Lung (tissue), 12 donors: ENCODE data around the gene CLASRP. TPM values are rescaled to one million over a fixed set of nuclear protein-coding genes. Genes with fewer than 3 reads are reported as not detected.

Experiments
- ATAC-seq: fragments of 200-7000 bp; cut with Tn5 transposase; one replicate; pipeline ENCODE4 v1.9.1; 2020; ENCODE audit warnings: moderate number of reproducible peaks; ENCODE audit not compliant: insufficient read depth, low FRiP score
- DNase-seq, 3 donors: peaks; one replicate each; pipeline ENCODE4 v3.0.0-alpha.2; 2013 to 2017
- H3K27ac ChIP-seq, 2 donors: one replicate each; pipeline ENCODE4 v1.5.1; 2013; ENCODE audit warnings: mild to moderate bottlenecking in 2 of 2, moderate library complexity in 2 of 2, control low read depth in 1 of 2, inconsistent platforms in 1 of 2, low read depth in 1 of 2, low read length in 1 of 2
- H3K27me3 ChIP-seq, 3 donors: one replicate each; pipeline ENCODE4 v1.5.1; 2013; ENCODE audit warnings: low read length in 2 of 3; ENCODE audit not compliant: control insufficient read depth in 3 of 3, insufficient read depth in 3 of 3
- H3K36me3 ChIP-seq, 4 donors: one replicate each; pipeline ENCODE4 v1.5.1; 2013; ENCODE audit warnings: low read length in 4 of 4, mild to moderate bottlenecking in 1 of 4, moderate library complexity in 1 of 4; ENCODE audit not compliant: control insufficient read depth in 4 of 4, insufficient read depth in 4 of 4
- H3K4me1 ChIP-seq, 5 donors: one replicate each; pipeline ENCODE4 v1.5.1; 2013; ENCODE audit warnings: low read length in 5 of 5, mild to moderate bottlenecking in 2 of 5, moderate library complexity in 1 of 5; ENCODE audit not compliant: control insufficient read depth in 5 of 5, insufficient read depth in 5 of 5
- H3K4me3 ChIP-seq: one replicate; pipeline ENCODE4 v1.5.1; 2013; ENCODE audit warnings: mild to moderate bottlenecking, control low read depth, moderate library complexity
- H3K9ac ChIP-seq, 2 donors: one replicate each; pipeline ENCODE4 v1.5.1; 2013; ENCODE audit warnings: low read length in 2 of 2, control low read depth in 1 of 2; ENCODE audit not compliant: insufficient read depth in 1 of 2
- H3K9me3 ChIP-seq, 4 donors: one replicate each; pipeline ENCODE4 v1.5.1; 2013; ENCODE audit warnings: low read length in 3 of 4, mild to moderate bottlenecking in 1 of 4, moderate library complexity in 1 of 4; ENCODE audit not compliant: control insufficient read depth in 4 of 4, insufficient read depth in 3 of 4
- WGBS, 2 donors: extraction: QIAGEN DNeasy Blood & Tissue Kit; methylation state at CpG; one replicate each; pipeline ENCODE4 v1.1.7; 2013; 5-methylcytosine and 5-hydroxymethylcytosine counted together
- polyA plus RNA-seq, 2 donors: library from polyadenylated mRNA; stranded (reverse); fragments of 200-250 nt; gene quantifications; one replicate each; pipeline ENCODE4 v1.2.1, GENCODE V29; 2013
- total RNA-seq, 2 donors: library from RNA; depleted of rRNA in 1 of 2; stranded (reverse); fragments of >200 nt in 1 of 2; gene quantifications; one replicate each; pipeline ENCODE4 v1.2.1, GENCODE V29; 2014 to 2021
- TF ChIP-seq, protein P1 (sequence below): IDR thresholded peaks from 2 replicates; pipeline ENCODE4 v1.5.1; 2012; ENCODE audit warnings: mild to moderate bottlenecking; ENCODE audit errors: control extremely low read depth, extremely low read depth
- donor health status: control.
- donor health status: control.
- donor health status: Bipolar disorder and iron deficiency.
- donor health status: healthy.
- donor health status: DM: yes; HTN: yes; CAD: no.

Gene CLASRP
- total and polyA plus RNA-seq, 4 donors, result 23.9 to 107 (median 57.6) TPM

DNA sequence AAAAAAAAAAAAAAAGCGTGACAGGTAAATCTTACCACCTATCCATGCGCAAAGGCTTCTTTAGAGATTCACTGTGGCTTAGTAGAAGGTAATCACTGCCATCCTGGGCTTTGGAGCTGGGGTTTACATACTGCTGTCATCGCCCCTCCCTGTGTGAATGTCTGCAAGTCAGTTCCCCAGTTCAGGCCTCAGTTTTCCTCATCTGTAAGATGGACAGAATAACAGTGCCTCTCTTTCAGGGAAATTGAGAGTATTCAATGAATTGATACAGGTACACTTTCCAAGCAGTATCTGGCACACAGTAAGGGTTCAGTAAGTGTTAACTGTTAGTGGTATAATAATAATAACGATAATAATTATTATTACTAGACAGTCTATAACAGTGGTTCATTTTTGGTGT lies 35.4 kb upstream of the CLASRP start:
- H3K27ac ChIP-seq, result no peak overlapping the region
- peaks cover 0 to 15% (median 0%) of the 10 kb centered on the region in 4 donors for H3K36me3 ChIP-seq
- 95 to 99% methylated on average over 4 of the region's 4 CpGs for WGBS, 2 donors
- DNase-seq, result no peak
- H3K9ac ChIP-seq, result no peak overlapping the region
- H3K27me3 ChIP-seq, result no peaks in the 10 kb centered on the region
- H3K4me3 ChIP-seq, result no peak overlapping the region
- no peak for ATAC-seq
- H3K4me1 ChIP-seq, result peaks cover 0 to 7% (median 4%) of the 10 kb centered on the region in 5 donors
- TF ChIP-seq, protein P1, sequence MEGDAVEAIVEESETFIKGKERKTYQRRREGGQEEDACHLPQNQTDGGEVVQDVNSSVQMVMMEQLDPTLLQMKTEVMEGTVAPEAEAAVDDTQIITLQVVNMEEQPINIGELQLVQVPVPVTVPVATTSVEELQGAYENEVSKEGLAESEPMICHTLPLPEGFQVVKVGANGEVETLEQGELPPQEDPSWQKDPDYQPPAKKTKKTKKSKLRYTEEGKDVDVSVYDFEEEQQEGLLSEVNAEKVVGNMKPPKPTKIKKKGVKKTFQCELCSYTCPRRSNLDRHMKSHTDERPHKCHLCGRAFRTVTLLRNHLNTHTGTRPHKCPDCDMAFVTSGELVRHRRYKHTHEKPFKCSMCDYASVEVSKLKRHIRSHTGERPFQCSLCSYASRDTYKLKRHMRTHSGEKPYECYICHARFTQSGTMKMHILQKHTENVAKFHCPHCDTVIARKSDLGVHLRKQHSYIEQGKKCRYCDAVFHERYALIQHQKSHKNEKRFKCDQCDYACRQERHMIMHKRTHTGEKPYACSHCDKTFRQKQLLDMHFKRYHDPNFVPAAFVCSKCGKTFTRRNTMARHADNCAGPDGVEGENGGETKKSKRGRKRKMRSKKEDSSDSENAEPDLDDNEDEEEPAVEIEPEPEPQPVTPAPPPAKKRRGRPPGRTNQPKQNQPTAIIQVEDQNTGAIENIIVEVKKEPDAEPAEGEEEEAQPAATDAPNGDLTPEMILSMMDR, result no peak
- peaks cover 0 to 1% (median 0%) of the 10 kb centered on the region in 4 donors for H3K9me3 ChIP-seq

DNA sequence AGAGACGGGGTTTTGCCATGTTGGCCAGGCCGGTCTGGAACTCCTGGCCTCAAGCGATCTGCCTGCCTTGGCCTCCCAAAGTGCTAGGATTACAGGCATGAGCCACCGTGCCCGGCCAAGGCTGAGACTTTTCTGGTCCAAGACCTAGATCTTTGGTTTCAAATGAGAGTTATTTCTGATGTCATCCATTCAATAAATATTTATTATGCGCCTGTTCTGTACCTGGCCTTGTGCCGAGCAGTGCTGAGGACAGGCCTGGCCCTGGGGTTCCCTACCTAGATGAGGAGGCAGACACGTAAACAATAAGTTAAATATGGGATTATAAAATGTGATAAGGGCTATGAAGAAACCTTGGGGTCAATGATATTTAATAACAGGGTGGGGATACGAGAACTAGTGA lies 33.1 kb upstream of the CLASRP start:
- Histone ChIP-seq H3K36me3 (peaks cover 0 to 21% (median 0%) of the 10 kb centered on the region in 4 donors), H3K27ac (no peak overlapping the region), H3K9ac (no peak overlapping the region), H3K4me1 (peaks cover 0 to 7% (median 4%) of the 10 kb centered on the region in 5 donors), H3K27me3 (no peaks in the 10 kb centered on the region), H3K9me3 (peaks cover 0 to 1% (median 0%) of the 10 kb centered on the region in 4 donors), H3K4me3 (no peak overlapping the region)
- DNase-seq (no peak), ATAC-seq (no peak)
- 94% methylated on average over 9 of the region's 9 CpGs for WGBS, 2 donors
- TF ChIP-seq, protein P1, result no peak

DNA sequence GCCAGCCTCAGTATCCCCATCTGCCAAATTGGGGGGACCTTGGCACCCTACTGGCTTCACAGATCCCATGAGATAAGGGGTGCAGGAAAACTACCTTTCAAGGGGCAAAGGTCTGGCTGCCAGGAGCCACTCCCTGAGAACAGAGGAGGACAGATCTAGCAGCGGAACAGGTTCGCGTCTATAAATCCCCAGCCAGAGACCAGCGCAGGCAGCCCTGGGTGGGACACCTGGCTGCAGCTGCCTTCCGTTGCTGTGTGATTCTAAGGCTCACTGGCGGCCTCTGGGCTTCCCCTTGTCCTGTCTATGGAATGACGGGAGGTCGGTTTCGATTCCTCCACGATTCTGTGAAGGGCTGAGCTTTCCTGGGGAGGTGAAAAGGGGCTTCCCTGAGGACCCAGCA lies 30.3 kb upstream of the CLASRP start:
- 87 to 90% methylated on average over 10 of the region's 10 CpGs for WGBS, 2 donors
- Histone ChIP-seq H3K27me3 (no peaks in the 10 kb centered on the region), H3K4me1 (peaks cover 0 to 2% (median 0%) of the 10 kb centered on the region in 5 donors), H3K36me3 (peaks cover 0 to 37% (median 0%) of the 10 kb centered on the region in 4 donors), H3K9ac (no peak overlapping the region), H3K9me3 (peaks cover 0 to 1% (median 0%) of the 10 kb centered on the region in 4 donors), H3K27ac (no peak overlapping the region), H3K4me3 (no peak overlapping the region)
- TF ChIP-seq, protein P1, result no peak
- DNase-seq, result no peak
- ATAC-seq, result no peak
